GM12873 (cell line): ENCODE measurements around the gene CPLX3.

Experiments used
- CTCF ChIP-seq: IDR thresholded peaks from 2 replicates; pipeline ENCODE4 v1.5.1; 2012; ENCODE audit warnings: low read depth, mild to moderate bottlenecking, moderate library complexity, low read length, control low read depth; ENCODE audit not compliant: insufficient read depth; ENCODE audit errors: missing control alignments

Gene CPLX3

GRCh38 chr15:74868059-74868458 is 41.6 kb downstream of the CPLX3 start:
- TF ChIP-seq CTCF = no peak

GRCh38 chr15:74869372-74869725 is 42.9 kb downstream of the CPLX3 start:
- no peak for TF ChIP-seq CTCF

- TF ChIP-seq CTCF = no peak
These were observed 43.4 kb downstream of the CPLX3 start for GRCh38 chr15:74869726-74870407.

- no peak for TF ChIP-seq CTCF
These were observed 44.2 kb downstream of the CPLX3 start for GRCh38 chr15:74870436-74871215.

GRCh38 chr15:74872702-74873035 is 46.2 kb downstream of the CPLX3 start:
- no peak for TF ChIP-seq CTCF

- TF ChIP-seq CTCF = no peak
These were observed 46.8 kb downstream of the CPLX3 start, which contains the start of gene SCAMP2 for GRCh38 chr15:74873036-74873755. TSS of gene SCAMP2 (minus strand) at chr15:74873365. CDS start at chr15:74873255, 110 bp downstream.
